HEK293T (cell line): ENCODE results near the gene CUX1.

Experiments used
- CTCF ChIA-PET: fragments of 350-600 bp; formaldehyde crosslinking; extraction: SDS; loops from one replicate; lab custom pipeline; 2021; ENCODE audit warnings: antibody characterized with exemption, inconsistent platforms; lab: Yijun Ruan, JAX
- POLR2A ChIA-PET: fragments of 350-600 bp; formaldehyde crosslinking; extraction: SDS; loops from one replicate; lab custom pipeline; 2020; ENCODE audit warnings: antibody characterized with exemption, inconsistent platforms; lab: Yijun Ruan, JAX
- DNase-seq: peaks from one replicate; pipeline ENCODE4 v3.0.0; 2012; ENCODE audit warnings: mixed read lengths; ENCODE audit errors: extremely low spot score
- ARNT ChIP-seq: fragments of 450-650 bp; IDR thresholded peaks from 2 replicates; pipeline ENCODE4 v1.6.1; 2017; ENCODE audit warnings: mild to moderate bottlenecking
- BHLHE40 ChIP-seq: fragments of 450-650 bp; IDR thresholded peaks from 2 replicates; pipeline ENCODE4 v1.6.1; 2016; ENCODE audit warnings: mild to moderate bottlenecking, moderate library complexity, borderline replicate concordance
- CTBP1 ChIP-seq: fragments of 450-650 bp; IDR thresholded peaks from 2 replicates; pipeline ENCODE4 v1.6.1; 2016; ENCODE audit warnings: borderline replicate concordance
- ELF4 ChIP-seq: fragments of 450-650 bp; IDR thresholded peaks from 2 replicates; pipeline ENCODE4 v1.6.1; 2017; ENCODE audit warnings: antibody characterized with exemption
- FOXA1 ChIP-seq: fragments of 450-650 bp; IDR thresholded peaks from 2 replicates; pipeline ENCODE4 v1.6.1; 2016; ENCODE audit warnings: mild to moderate bottlenecking
- FOXK2 ChIP-seq: fragments of 450-650 bp; IDR thresholded peaks from 2 replicates; pipeline ENCODE4 v1.6.1; 2016; ENCODE audit warnings: mild to moderate bottlenecking
- FOXM1 ChIP-seq: fragments of 450-650 bp; IDR thresholded peaks from 2 replicates; pipeline ENCODE4 v1.6.1; 2017; ENCODE audit warnings: mild to moderate bottlenecking, borderline replicate concordance
- HDGF ChIP-seq: fragments of 450-650 bp; IDR thresholded peaks from 2 replicates; pipeline ENCODE4 v1.6.1; 2017; ENCODE audit warnings: antibody characterized with exemption, borderline replicate concordance
- L3MBTL2 ChIP-seq: fragments of 450-650 bp; conservative IDR thresholded peaks from 2 replicates; pipeline ENCODE4 v1.6.1; 2016; ENCODE audit warnings: mild to moderate bottlenecking
- LEF1 ChIP-seq: fragments of 450-650 bp; IDR thresholded peaks from 2 replicates; pipeline ENCODE4 v1.6.1; 2017; ENCODE audit warnings: mild to moderate bottlenecking, borderline replicate concordance
- NFRKB ChIP-seq: fragments of 450-650 bp; IDR thresholded peaks from 2 replicates; pipeline ENCODE4 v1.6.1; 2016; ENCODE audit warnings: mild to moderate bottlenecking, moderate library complexity
- PKNOX1 ChIP-seq: fragments of 450-650 bp; IDR thresholded peaks from 2 replicates; pipeline ENCODE4 v1.6.1; 2016
- SP1 ChIP-seq: fragments of 450-650 bp; IDR thresholded peaks from 2 replicates; pipeline ENCODE4 v1.6.1; 2017
- SUZ12 ChIP-seq: fragments of 450-650 bp; IDR thresholded peaks from 2 replicates; pipeline ENCODE4 v1.6.1; 2016; ENCODE audit warnings: mild to moderate bottlenecking
- TARDBP ChIP-seq: fragments of 450-650 bp; IDR thresholded peaks from 2 replicates; pipeline ENCODE4 v1.6.1; 2016
- ZNF384 ChIP-seq: fragments of 450-650 bp; IDR thresholded peaks from 2 replicates; pipeline ENCODE4 v1.6.1; 2016

CUX1 gene

GRCh38 chr7:102248081-102248455 is 430.6 kb downstream of the CUX1 start:
- no peak for TF ChIP-seq TARDBP
- no peak for TF ChIP-seq ARNT
- POLR2A ChIA-PET, result no interaction called here
- no peak for DNase-seq
- CTCF ChIA-PET, result no interaction called here

GRCh38 chr7:102248456-102249395 is 431.3 kb downstream of the CUX1 start:
- CTCF ChIA-PET, result no interaction called here
- TF ChIP-seq ARNT (no peak), FOXA1 (no peak), TARDBP (no peak)
- DNase-seq, result no peak
- POLR2A ChIA-PET, result no interaction called here

DNA sequence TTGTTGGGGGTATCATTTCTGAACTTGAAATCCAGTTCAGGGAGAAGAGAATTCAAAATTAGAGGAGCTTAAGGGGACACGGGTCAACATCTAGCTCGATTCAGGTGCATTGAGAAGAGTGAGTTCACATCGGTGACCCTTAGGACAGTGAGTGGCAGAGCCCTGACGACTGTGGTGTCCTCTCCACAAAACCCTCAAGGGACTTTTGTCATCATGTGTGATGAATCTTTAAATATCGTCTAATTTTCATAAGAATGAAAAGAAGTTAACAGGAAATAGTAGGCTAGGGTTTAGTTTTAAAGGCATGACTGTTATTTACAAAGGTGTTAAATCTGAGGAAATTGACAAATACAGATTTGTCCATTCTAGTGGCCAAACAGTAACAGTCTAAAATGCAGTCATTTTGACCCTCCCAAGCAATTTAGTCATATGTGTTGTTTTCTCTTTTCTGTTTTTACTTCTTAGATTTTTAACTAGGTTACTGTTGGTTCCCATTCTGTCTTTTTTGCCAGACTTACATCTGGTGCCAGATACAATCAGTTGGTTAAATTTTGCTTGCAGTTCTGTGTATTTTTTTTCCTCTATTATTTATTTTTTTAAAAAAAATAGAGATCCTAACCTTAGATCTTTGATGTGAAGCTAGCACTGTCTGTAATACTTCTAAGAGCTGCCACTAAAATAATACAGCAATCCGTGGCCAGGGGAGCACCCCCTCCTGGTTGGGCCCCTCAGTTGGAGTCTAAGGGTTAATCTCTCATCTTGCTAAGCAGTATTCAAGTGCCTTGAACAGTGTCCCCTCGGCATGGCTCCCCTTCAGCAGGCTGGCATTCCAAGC is 434.3 kb downstream of the CUX1 start:
- DNase-seq, result no peak
- TF ChIP-seq ZNF384, result no peak
- TF ChIP-seq L3MBTL2, result no peak
- no peak for TF ChIP-seq CTBP1
- TF ChIP-seq TARDBP, result no peak
- TF ChIP-seq ARNT, result no peak
- TF ChIP-seq SUZ12, result no peak
- TF ChIP-seq HDGF, result no peak
- TF ChIP-seq FOXA1, result no peak
- no peak for TF ChIP-seq FOXK2
- no peak for TF ChIP-seq ELF4
- TF ChIP-seq FOXM1, result no peak
- no peak for TF ChIP-seq BHLHE40
- TF ChIP-seq PKNOX1, result no peak
- TF ChIP-seq NFRKB, result no peak
- no peak for TF ChIP-seq LEF1
- TF ChIP-seq SP1, result no peak
- CTCF ChIA-PET, result no interaction called here
- POLR2A ChIA-PET, result no interaction called here

DNA sequence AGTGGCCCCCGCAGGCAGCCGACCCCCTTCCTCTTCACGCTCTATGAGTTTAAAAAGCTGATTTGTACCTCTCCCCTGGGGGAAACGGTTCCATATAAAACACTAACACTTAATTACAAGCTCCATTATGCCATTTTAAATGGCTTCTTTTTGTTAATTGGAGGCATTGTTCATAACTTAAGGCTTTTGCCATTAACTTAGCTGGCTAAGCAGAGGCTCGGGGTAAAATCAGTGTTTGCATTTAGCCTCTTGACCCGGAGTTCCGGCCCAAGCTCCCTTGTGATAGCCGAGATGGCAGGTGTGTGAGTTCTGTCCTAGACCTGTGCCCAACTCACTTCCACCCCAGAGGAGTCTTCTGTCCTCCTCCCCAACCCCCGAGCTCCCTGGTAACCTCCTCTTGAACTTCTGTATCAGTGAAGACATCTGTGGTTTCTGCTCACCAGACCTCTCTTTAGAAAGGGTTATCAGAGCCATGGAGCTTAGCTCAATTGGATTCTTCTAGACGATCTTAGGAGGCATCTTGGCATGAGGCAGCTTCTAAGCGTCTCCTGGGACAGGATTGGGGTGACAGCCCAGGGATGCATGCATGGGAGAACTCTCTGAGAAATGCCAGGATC is 435.0 kb downstream of the CUX1 start:
- ChIA-PET POLR2A (no interaction called here), CTCF (no interaction called here)
- TF ChIP-seq CTBP1, result no peak
- TF ChIP-seq PKNOX1, result no peak
- no peak for TF ChIP-seq NFRKB
- TF ChIP-seq LEF1, result no peak
- no peak for DNase-seq

- ChIA-PET CTCF (no interaction called here), POLR2A (no interaction called here)
- no peak for TF ChIP-seq FOXM1
- no peak for TF ChIP-seq ELF4
- TF ChIP-seq SP1, result no peak
- no peak for TF ChIP-seq FOXK2
- TF ChIP-seq CTBP1, result no peak
- TF ChIP-seq HDGF, result no peak
- TF ChIP-seq ARNT, result no peak
- no peak for TF ChIP-seq FOXA1
- no peak for TF ChIP-seq L3MBTL2
- no peak for DNase-seq
Observed at GRCh38 chr7:102253066-102253972, 435.9 kb downstream of the CUX1 start.

DNA sequence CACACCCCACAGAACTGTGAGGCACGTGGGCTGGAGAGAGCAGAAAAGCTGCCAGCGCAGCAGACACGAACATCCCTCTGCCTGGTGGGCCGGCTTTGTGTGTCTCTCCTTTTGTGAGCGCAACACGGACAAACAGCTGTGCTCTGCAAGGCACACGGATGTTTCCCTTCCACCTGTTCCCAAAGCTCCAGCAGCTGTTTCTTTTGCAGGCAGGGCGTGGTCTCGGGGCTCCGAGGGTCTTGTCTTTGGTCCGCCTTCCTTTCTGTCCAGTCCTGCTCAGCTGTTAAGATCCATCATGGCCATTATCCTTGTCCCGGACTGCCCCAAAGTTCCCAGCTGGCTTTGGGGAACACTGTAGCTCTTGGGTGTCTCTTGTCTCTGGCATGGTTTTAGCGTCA is 436.5 kb downstream of the CUX1 start:
- ChIA-PET POLR2A (no interaction called here), CTCF (no interaction called here)
- no peak for DNase-seq
- TF ChIP-seq PKNOX1 (no peak), L3MBTL2 (no peak), LEF1 (no peak), SUZ12 (no peak), FOXM1 (no peak), HDGF (no peak), SP1 (no peak), ELF4 (no peak), CTBP1 (no peak), ZNF384 (no peak), NFRKB (no peak), FOXA1 (no peak), FOXK2 (no peak), ARNT (no peak), TARDBP (no peak), BHLHE40 (no peak)
